Stimulated activated CD4-positive, alpha-beta T cell treated with anti-CD3 and anti-CD28 coated beads, Interleukin-1b, Interleukin-23, amount 100 ng/mL, for 1 hour (primary cell): Measurements from ENCODE around the gene ITGAE.

ENCODE experiments used
- DNase-seq, 2 donors: peaks; one replicate each; pipeline ENCODE4 v3.0.0-alpha.2; 2020; ENCODE audit warnings: low read depth in 2 of 2

The ITGAE gene

GRCh38 chr17:3693829-3694231 lies 107.2 kb downstream of the ITGAE start:
- DNase-seq = no peak

GRCh38 chr17:3693141-3693540 lies 107.8 kb downstream of the ITGAE start:
- DNase-seq = no peak

- no peak for DNase-seq
Observed at GRCh38 chr17:3692346-3692745, 108.6 kb downstream of the ITGAE start.

- no peak for DNase-seq
Observed at GRCh38 chr17:3691617-3692067, 109.3 kb downstream of the ITGAE start.

GRCh38 chr17:3690094-3690715 lies 110.8 kb downstream of the ITGAE start:
- DNase-seq = no peak

- no peak for DNase-seq
Observed at GRCh38 chr17:3689262-3690093, 111.5 kb downstream of the ITGAE start.

GRCh38 chr17:3688852-3689261 lies 112.1 kb downstream of the ITGAE start:
- no peak for DNase-seq

- no peak for DNase-seq
Observed at GRCh38 chr17:3688027-3688553, 112.9 kb downstream of the ITGAE start.

GRCh38 chr17:3685174-3685573 lies 115.8 kb downstream of the ITGAE start:
- no peak for DNase-seq

GRCh38 chr17:3683054-3683511 lies 117.9 kb downstream of the ITGAE start:
- DNase-seq = peak in 1 of 2 donors; percentile 30

- DNase-seq = no peak
Observed at GRCh38 chr17:3682033-3682432, 119.0 kb downstream of the ITGAE start.

GRCh38 chr17:3681565-3681964 lies 119.4 kb downstream of the ITGAE start:
- no peak for DNase-seq

GRCh38 chr17:3681057-3681456 lies 119.9 kb downstream of the ITGAE start:
- DNase-seq = no peak

GRCh38 chr17:3679531-3680126 lies 121.4 kb downstream of the ITGAE start:
- DNase-seq = no peak

- DNase-seq = no peak
Observed at GRCh38 chr17:3678821-3679530, 122.0 kb downstream of the ITGAE start.

- DNase-seq = no peak
Observed at GRCh38 chr17:3678095-3678820, 122.7 kb downstream of the ITGAE start.

- no peak for DNase-seq
Observed at GRCh38 chr17:3675886-3676285, 125.1 kb downstream of the ITGAE start.

GRCh38 chr17:3672571-3672970 lies 128.4 kb downstream of the ITGAE start:
- DNase-seq = no peak

- no peak for DNase-seq
Observed at GRCh38 chr17:3669548-3669947, 131.4 kb downstream of the ITGAE start.

GRCh38 chr17:3669085-3669347 lies 132.0 kb downstream of the ITGAE start:
- DNase-seq = no peak
